Left kidney (tissue), 2 donors: ENCODE results near the gene METTL23. TPM values are rescaled to one million over a fixed set of nuclear protein-coding genes. Genes with fewer than 3 reads are reported as not detected.
"Not testable (repeated sequence)": the region's sequence is repeated elsewhere in the genome, so short reads cannot be mapped to it uniquely, and the experiment has no call there.

Experiments
- DNase-seq: peaks from one replicate; pipeline ENCODE4 v3.0.0-alpha.2; 2013
- polyA plus RNA-seq: library from polyadenylated mRNA; unstranded; fragments of 120-200 nt; gene quantifications from one replicate; pipeline ENCODE4 v1.2.1, GENCODE V29; 2013; ENCODE audit not compliant: insufficient read length

METTL23 gene
- polyA plus RNA-seq, 1 donor, result 40.6 TPM

DNA sequence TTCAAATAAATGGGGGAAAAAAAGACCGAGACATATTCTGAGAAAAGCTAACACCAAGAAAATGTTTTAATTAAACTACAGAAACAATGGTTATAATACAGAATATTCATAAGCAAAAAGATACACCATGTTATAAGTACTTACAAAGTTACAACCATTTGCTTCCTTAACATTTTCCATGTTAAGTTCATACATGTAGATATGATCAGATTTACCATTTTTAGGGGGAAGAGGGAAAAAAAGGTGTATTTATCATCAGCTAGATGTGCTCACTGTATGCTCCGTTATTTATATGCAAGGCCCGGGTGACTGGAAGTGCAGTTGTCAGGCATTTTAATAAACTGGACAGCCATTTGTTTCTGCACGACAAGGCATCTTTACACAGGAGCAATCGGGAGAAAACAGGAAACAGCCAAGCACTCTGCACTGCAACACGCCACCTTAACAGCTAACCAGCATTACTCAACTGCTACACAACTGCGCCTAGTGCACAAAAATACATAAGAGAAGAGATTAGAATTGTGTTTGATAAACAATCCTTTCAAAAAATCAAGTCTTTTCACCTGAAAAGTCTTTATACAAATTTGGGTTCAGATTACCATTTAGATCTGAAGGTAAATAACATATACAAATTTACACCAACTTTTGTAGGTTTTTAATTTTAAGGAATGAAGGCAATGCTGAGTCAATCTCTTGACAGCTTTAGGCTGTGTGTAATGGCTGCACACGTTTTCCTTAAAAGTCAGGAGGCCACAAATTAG lies 7.6 kb downstream of the METTL23 start:
- no peak for DNase-seq

DNA sequence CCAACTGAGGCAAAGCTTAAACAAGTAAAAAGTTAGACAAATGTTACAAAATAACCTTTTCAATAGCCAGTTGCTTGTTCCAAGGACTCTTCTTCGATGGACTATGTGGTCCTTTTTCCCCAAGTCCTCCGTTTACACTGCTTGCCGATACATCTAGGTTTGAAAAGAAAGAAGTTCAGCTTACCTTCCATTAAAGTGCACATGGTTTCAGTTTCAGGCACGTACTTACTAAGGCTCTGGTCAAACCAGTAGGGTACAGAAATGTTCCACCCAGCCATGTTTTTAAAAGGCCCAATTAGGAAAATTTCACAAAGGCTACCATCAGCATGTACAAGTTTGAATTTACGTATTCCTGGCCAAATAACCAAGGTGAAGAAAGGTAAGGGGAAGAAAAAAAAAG lies 8.4 kb downstream of the METTL23 start:
- no peak for DNase-seq

GRCh38 chr17:76735586-76736348 lies 9.1 kb downstream of the METTL23 start:
- no peak for DNase-seq

DNA sequence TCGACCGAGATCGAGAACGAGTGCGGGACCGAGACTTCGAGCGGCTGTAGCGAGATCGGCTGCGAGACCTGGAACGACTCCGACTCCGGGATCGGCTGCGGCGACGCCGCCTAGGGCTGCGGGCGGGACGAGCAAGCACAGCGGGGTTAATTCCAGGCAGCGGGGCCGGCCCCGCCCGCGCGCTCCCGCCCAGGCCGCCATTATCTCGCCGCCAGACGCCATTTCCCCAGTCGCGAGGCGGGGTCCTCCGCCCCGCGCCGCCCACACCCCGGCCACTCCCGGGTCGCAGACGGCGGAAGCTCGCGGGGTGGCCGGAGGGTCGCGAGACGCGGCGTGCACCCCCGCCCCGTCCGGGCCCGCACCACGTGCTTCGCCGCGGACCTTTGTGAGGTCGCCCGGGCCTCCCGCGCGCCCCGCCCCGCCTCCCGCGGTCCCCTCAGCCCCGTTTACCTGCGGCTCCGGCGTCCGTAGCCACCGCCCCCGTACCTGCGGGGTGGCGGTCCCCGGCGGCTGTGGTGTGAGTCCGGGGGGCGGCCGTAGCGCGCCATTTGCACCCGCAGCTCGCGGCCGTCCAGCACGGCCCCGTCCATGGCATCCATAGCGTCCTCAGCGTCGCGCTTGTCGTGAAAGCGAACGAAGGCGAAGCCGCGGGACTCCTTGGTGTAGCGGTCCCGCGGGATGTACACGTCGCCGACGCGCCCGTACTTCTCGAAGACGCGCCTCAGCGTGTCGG lies 9.9 kb downstream of the METTL23 start:
- no peak for DNase-seq

- DNase-seq, result peak; percentile 98
Measured at GRCh38 chr17:76737082-76737675, 10.5 kb downstream of the METTL23 start, which contains the start of gene SRSF2. Gene SRSF2, minus strand, starts transcription at chr17:76737331. Its CDS starts 171 bp downstream, at chr17:76737160.

- peak; percentile 91 for DNase-seq
Measured at GRCh38 chr17:76737676-76738467, 11.2 kb downstream of the METTL23 start, which contains the start of gene MFSD11. Gene MFSD11, plus strand, starts transcription at chr17:76738119. Its CDS starts 234 bp downstream, at chr17:76738353.

DNA sequence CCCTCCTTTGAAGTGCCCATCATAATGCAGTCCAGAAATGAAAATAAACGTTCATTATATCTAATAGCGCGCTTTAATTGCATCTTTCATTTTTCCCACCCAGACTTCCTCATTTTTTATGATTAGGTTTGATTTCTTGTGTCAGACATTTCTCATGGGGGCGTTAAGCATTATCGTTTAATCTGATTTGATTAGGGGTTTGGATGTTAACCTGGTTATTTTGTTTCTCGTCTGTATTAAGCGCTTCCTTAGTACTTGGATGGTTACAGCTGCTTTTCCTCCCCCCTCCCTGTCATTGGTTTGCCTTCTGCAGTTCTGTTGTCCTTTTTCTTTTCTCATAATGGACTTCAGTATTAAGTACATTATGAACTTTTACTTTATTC lies 11.8 kb downstream of the METTL23 start:
- no peak for DNase-seq

GRCh38 chr17:76739568-76740115 lies 13.0 kb downstream of the METTL23 start:
- DNase-seq, result not testable (repeated sequence)

DNA sequence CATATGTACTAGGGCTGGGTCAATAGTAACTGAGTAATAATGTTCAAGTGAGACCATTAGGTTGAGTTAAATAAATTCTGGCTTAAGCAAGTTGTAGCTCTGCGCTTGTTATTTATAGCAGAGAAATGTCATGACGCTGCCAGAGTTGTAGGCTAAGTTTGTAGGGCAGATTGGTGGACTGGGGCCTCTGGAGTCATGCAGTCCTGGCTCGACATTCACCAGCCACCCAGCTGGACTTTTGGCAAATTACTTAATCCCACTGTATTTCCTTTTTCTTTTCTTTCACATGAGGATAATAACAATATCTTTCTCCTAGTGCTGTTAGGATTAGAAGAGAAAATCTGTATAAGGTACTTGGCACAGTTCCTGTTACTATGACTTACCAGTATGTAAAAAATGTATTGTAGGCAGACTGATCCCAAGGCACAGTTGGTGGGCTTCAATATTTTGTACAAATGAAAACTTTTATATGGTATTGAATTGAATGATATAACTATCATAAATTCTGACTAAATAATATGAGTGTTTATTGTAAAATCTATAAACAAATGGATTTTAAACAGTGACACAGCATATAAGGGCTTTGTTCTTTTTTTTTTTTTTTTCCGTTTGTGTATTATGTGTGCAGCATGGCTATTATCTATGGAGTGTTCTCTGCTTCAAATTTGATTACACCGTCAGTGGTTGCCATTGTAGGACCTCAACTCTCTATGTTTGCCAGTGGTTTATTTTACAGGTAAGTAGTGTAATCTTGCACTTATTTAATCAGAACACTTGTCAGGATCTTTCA lies 13.9 kb downstream of the METTL23 start:
- no peak for DNase-seq

- no peak for DNase-seq
Measured at GRCh38 chr17:76742958-76743357, 16.3 kb downstream of the METTL23 start.

DNA sequence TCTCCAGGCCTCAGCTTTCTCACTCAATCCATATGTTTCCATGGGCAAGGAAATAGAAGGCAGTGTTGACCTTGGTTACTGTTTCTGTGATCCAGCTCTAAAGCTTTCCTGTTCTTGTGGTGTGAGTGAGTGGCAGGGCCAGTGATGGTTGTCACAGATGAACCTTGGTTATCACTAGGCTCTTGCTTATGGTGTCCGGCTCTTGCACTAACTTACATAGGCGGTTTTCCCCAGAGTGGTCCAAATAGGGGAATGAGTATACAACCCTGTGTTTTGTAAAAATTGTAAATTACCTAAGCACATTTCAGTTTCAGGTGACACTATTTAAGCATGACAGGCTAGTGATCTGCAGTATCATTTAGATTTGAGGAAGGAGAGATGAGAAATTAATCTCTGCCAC lies 18.1 kb downstream of the METTL23 start:
- DNase-seq, result no peak

- not testable (repeated sequence) for DNase-seq
Measured at GRCh38 chr17:76745785-76746184, 19.1 kb downstream of the METTL23 start.

GRCh38 chr17:76747716-76748363 lies 21.2 kb downstream of the METTL23 start:
- DNase-seq, result no peak

DNA sequence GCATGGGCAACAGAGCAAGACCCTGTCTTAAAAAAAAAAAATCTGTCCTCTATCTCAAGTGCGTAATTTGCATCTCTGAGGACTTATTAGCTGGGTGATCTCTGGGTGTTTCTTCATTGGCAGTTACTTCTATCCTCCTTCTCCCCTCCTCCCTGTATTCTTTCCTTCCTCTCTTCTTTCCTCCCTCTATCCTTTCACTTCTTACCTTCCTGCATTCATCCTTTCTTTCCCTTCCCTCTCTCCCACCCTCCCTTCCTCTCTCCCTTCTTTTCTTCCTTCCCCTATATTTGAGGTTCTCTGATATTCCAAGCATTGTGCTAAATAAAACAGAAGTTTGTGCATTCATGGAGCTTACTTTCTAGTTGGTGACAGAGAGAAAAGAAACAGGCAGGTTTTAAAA lies 22.0 kb downstream of the METTL23 start:
- no peak for DNase-seq

DNA sequence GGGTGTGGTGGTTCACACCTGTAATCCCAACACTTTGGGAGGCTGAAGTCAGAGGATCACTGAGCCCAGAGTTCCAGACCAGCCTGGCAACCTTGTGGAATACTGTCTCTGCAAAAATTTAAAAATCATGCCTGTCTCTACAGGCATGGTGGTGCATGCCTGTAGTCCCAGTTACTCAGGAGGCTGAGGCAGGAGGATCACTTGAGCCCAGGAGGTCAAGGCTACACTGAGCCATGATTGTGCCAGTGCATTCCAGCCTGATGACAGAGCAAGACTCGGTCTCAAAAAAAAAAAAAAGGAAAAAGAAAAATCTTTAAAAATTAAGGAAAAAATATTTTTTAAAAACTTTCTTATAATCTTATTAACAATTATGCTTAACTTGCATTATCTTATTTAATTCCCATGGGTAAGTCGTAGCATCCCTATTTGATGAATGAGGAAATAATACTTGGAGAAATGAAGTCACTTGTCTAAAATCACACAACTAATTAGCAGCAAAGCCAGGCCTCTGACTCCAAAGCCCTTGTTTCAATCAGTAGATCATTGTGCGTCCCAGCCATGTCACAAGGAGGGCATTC lies 24.9 kb downstream of the METTL23 start:
- DNase-seq, result no peak

- no peak for DNase-seq
Measured at GRCh38 chr17:76752006-76752405, 25.4 kb downstream of the METTL23 start.

GRCh38 chr17:76753061-76753961 lies 26.7 kb downstream of the METTL23 start:
- DNase-seq, result no peak

- DNase-seq, result no peak
Measured at GRCh38 chr17:76755285-76755684, 28.6 kb downstream of the METTL23 start.
